Endodermal cell (in vitro differentiated cells): ENCODE data around the gene CCDC83. TPM values are rescaled to one million over a fixed set of nuclear protein-coding genes. Genes with fewer than 3 reads are reported as not detected.

Source experiments
- DNase-seq: peaks from one replicate; pipeline ENCODE4 v3.0.0-alpha.2; 2017
- H3K27ac ChIP-seq: 2 replicates; pipeline ENCODE4 v1.5.1; 2013; ENCODE audit warnings: mild to moderate bottlenecking, low read depth, low read length, moderate library complexity
- H3K27me3 ChIP-seq: 2 replicates; pipeline ENCODE4 v1.6.1; 2013; ENCODE audit warnings: mild to moderate bottlenecking, low read length, moderate library complexity; ENCODE audit not compliant: insufficient read depth, control insufficient read depth, poor library complexity, severe bottlenecking
- H3K36me3 ChIP-seq: 2 replicates; pipeline ENCODE4 v1.7.0; 2013; ENCODE audit warnings: mild to moderate bottlenecking, low read length, moderate library complexity; ENCODE audit not compliant: control insufficient read depth, insufficient read depth
- H3K4me1 ChIP-seq: one replicate; pipeline ENCODE4 v1.7.0; 2013; ENCODE audit warnings: low read length; ENCODE audit not compliant: control insufficient read depth, insufficient read depth
- H3K4me3 ChIP-seq: 2 replicates; pipeline ENCODE4 v1.5.1; 2013; ENCODE audit warnings: mild to moderate bottlenecking, low read length, moderate library complexity
- H3K9ac ChIP-seq: 2 replicates; pipeline ENCODE4 v1.6.1; 2013; ENCODE audit warnings: mild to moderate bottlenecking, low read length, moderate library complexity; ENCODE audit not compliant: poor library complexity, severe bottlenecking; ENCODE audit errors: extremely low read depth
- H3K9me3 ChIP-seq: 2 replicates; pipeline ENCODE4 v1.6.1; 2013; ENCODE audit warnings: mild to moderate bottlenecking, low read length, moderate library complexity; ENCODE audit not compliant: control insufficient read depth
- H3K27ac Mint-ChIP-seq: 2 replicates; pipeline ENCODE4 v1.8.0; 2020; ENCODE audit warnings: mixed read lengths
- H3K27me3 Mint-ChIP-seq: 2 replicates; pipeline ENCODE4 v1.8.0; 2021; ENCODE audit warnings: mild to moderate bottlenecking, mixed read lengths; ENCODE audit not compliant: insufficient read depth
- H3K36me3 Mint-ChIP-seq: 2 replicates; pipeline ENCODE4 v1.8.0; 2020; ENCODE audit warnings: low read depth, mixed read lengths
- H3K4me1 Mint-ChIP-seq: 2 replicates; pipeline ENCODE4 v1.8.0; 2020; ENCODE audit warnings: mixed read lengths
- H3K4me3 Mint-ChIP-seq: 2 replicates; pipeline ENCODE4 v1.8.0; 2020; ENCODE audit warnings: mild to moderate bottlenecking, moderate library complexity, mixed read lengths
- H3K9me3 Mint-ChIP-seq: 2 replicates; pipeline ENCODE4 v1.8.0; 2020; ENCODE audit warnings: mild to moderate bottlenecking, mixed read lengths
- CTCF ChIP-seq: fragments of 200-600 bp; sonication (generic); conservative IDR thresholded peaks from 2 replicates; pipeline ENCODE4 v1.5.0; 2021; ENCODE audit warnings: antibody characterized with exemption, mild to moderate bottlenecking
- WGBS, 2 experiments: methylation state at CpG; one replicate each; pipeline versions ENCODE4 v1.1.5 to v1.1.7; 2013; ENCODE audit warnings: missing lambda C conversion rate in 2 of 2, mixed read lengths in 1 of 2; ENCODE audit not compliant: insufficient coverage in 1 of 2, insufficient read length in 1 of 2; 5-methylcytosine and 5-hydroxymethylcytosine counted together
- total RNA-seq, 2 donors: library from RNA; stranded (reverse); fragmentation: NEBNext Ultra II Directional in 1 of 2; extraction: Animal tissue kit (Norgen Biotek cat#: 25700) in 1 of 2; gene quantifications; 2 replicates in 1 of 2; 3 replicates in 1 of 2; pipeline ENCODE4 v1.2.1, GENCODE V29; 2021

CCDC83 gene
- total RNA-seq, 2 donors from 2014 or later = not detected

GRCh38 chr11:85898456-85898855 lies 43.3 kb downstream of the CCDC83 start:
- no peak overlapping the region for H3K4me3 ChIP-seq
- no peaks in the 10 kb centered on the region for H3K27me3 Mint-ChIP-seq
- DNase-seq = no peak
- no peak overlapping the region for H3K4me3 Mint-ChIP-seq
- peaks cover under 1% of the 10 kb centered on the region for H3K4me1 Mint-ChIP-seq
- H3K36me3 ChIP-seq = no peaks in the 10 kb centered on the region
- H3K9me3 ChIP-seq = no peaks in the 10 kb centered on the region
- no peak overlapping the region for H3K9ac ChIP-seq
- TF ChIP-seq CTCF = no peak
- no peaks in the 10 kb centered on the region for H3K36me3 Mint-ChIP-seq
- H3K9me3 Mint-ChIP-seq = no peaks in the 10 kb centered on the region
- WGBS, 2 experiments = 95 to 100% methylated on average over 1 of the region's 2 CpGs
- H3K27ac Mint-ChIP-seq = no peak overlapping the region
- no peak overlapping the region for H3K27ac ChIP-seq
- no peaks in the 10 kb centered on the region for H3K4me1 ChIP-seq
- H3K27me3 ChIP-seq = no peaks in the 10 kb centered on the region

GRCh38 chr11:85902353-85902752 lies 47.2 kb downstream of the CCDC83 start:
- H3K36me3 ChIP-seq = no peaks in the 10 kb centered on the region
- no peaks in the 10 kb centered on the region for H3K4me1 ChIP-seq
- H3K27ac ChIP-seq = no peak overlapping the region
- Mint-ChIP-seq H3K27ac (no peak overlapping the region), H3K4me1 (peaks cover 3% of the 10 kb centered on the region), H3K4me3 (no peak overlapping the region), H3K27me3 (no peaks in the 10 kb centered on the region), H3K36me3 (no peaks in the 10 kb centered on the region), H3K9me3 (no peaks in the 10 kb centered on the region)
- H3K27me3 ChIP-seq = no peaks in the 10 kb centered on the region
- WGBS, 2 experiments = 93 to 100% methylated on average over 3 of the region's 3 CpGs
- no peaks in the 10 kb centered on the region for H3K9me3 ChIP-seq
- no peak overlapping the region for H3K9ac ChIP-seq
- H3K4me3 ChIP-seq = no peak overlapping the region
- no peak for DNase-seq
- no peak for TF ChIP-seq CTCF

- no peaks in the 10 kb centered on the region for H3K9me3 Mint-ChIP-seq
- Histone ChIP-seq H3K4me1 (no peaks in the 10 kb centered on the region), H3K9me3 (no peaks in the 10 kb centered on the region), H3K9ac (no peak overlapping the region), H3K27me3 (no peaks in the 10 kb centered on the region), H3K27ac (no peak overlapping the region), H3K36me3 (no peaks in the 10 kb centered on the region), H3K4me3 (no peak overlapping the region)
- H3K27ac Mint-ChIP-seq = no peak overlapping the region
- TF ChIP-seq CTCF = no peak
- H3K36me3 Mint-ChIP-seq = no peaks in the 10 kb centered on the region
- DNase-seq = peak; percentile 68
- peaks cover 3% of the 10 kb centered on the region for H3K4me1 Mint-ChIP-seq
- WGBS, 2 experiments = 82 to 85% methylated on average over 3 to 4 of the region's 4 CpGs
- no peaks in the 10 kb centered on the region for H3K27me3 Mint-ChIP-seq
- H3K4me3 Mint-ChIP-seq = no peak overlapping the region
Observed at GRCh38 chr11:85903406-85903805, 48.2 kb downstream of the CCDC83 start.
